Neural progenitor cell (in vitro differentiated cells): ENCODE measurements around the gene NOXO1.

Source experiments
- CTCF ChIP-seq: fragments of 200-600 bp; sonication (generic); IDR thresholded peaks from 2 replicates; pipeline ENCODE4 v1.5.1; 2017; ENCODE audit warnings: antibody characterized with exemption, mild to moderate bottlenecking
- EZH2 ChIP-seq: fragments of 200-600 bp; sonication (generic); IDR thresholded peaks from 2 replicates; pipeline ENCODE4 v1.6.1; 2017; ENCODE audit warnings: antibody characterized with exemption, mild to moderate bottlenecking, moderate library complexity
- EZH2phosphoT487 ChIP-seq: fragments of 200-600 bp; sonication (generic); IDR thresholded peaks from 2 replicates; pipeline ENCODE4 v1.6.1; 2017; ENCODE audit warnings: antibody characterized with exemption

GRCh38 chr16:2019921-2020831 lies 38.9 kb upstream of the NOXO1 start:
- TF ChIP-seq CTCF (no peak), EZH2 (peak; percentile 91), EZH2phosphoT487 (peak; percentile 89)
